ENCODE results near the gene SLA2.

- TF ChIP-seq NPAS2 (CRISPR knock-in tag; IDR thresholded peaks at IDR 0.05; ENCODE audit: borderline replicate concordance) = no peak
- no peak for TF ChIP-seq TFCP2L1 (CRISPR knock-in tag; IDR thresholded peaks at IDR 0.05)
- TF ChIP-seq ZC3H11A (IDR thresholded peaks at IDR 0.05) = no peak
- TF ChIP-seq, protein P1, sequence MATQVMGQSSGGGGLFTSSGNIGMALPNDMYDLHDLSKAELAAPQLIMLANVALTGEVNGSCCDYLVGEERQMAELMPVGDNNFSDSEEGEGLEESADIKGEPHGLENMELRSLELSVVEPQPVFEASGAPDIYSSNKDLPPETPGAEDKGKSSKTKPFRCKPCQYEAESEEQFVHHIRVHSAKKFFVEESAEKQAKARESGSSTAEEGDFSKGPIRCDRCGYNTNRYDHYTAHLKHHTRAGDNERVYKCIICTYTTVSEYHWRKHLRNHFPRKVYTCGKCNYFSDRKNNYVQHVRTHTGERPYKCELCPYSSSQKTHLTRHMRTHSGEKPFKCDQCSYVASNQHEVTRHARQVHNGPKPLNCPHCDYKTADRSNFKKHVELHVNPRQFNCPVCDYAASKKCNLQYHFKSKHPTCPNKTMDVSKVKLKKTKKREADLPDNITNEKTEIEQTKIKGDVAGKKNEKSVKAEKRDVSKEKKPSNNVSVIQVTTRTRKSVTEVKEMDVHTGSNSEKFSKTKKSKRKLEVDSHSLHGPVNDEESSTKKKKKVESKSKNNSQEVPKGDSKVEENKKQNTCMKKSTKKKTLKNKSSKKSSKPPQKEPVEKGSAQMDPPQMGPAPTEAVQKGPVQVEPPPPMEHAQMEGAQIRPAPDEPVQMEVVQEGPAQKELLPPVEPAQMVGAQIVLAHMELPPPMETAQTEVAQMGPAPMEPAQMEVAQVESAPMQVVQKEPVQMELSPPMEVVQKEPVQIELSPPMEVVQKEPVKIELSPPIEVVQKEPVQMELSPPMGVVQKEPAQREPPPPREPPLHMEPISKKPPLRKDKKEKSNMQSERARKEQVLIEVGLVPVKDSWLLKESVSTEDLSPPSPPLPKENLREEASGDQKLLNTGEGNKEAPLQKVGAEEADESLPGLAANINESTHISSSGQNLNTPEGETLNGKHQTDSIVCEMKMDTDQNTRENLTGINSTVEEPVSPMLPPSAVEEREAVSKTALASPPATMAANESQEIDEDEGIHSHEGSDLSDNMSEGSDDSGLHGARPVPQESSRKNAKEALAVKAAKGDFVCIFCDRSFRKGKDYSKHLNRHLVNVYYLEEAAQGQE (IDR thresholded peaks at IDR 0.05) = no peak
- TF ChIP-seq, protein P2, sequence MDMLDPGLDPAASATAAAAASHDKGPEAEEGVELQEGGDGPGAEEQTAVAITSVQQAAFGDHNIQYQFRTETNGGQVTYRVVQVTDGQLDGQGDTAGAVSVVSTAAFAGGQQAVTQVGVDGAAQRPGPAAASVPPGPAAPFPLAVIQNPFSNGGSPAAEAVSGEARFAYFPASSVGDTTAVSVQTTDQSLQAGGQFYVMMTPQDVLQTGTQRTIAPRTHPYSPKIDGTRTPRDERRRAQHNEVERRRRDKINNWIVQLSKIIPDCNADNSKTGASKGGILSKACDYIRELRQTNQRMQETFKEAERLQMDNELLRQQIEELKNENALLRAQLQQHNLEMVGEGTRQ (IDR thresholded peaks at IDR 0.05) = no peak
Observed at GRCh38 chr20:36582322-36582721, 63.7 kb downstream of the SLA2 start.
